Nephron progenitor cell (in vitro differentiated cells): ENCODE measurements around the gene STMN3.

Experiments
- DNase-seq: peaks from one replicate; pipeline ENCODE4 v3.0.0; 2021
- H3K27ac Mint-ChIP-seq: 2 replicates; pipeline ENCODE4 v1.8.0; 2021; ENCODE audit warnings: mild to moderate bottlenecking, moderate library complexity, mixed read lengths
- H3K27me3 Mint-ChIP-seq: 2 replicates; pipeline ENCODE4 v1.8.0; 2021; ENCODE audit warnings: mild to moderate bottlenecking, low read depth, mixed read lengths; ENCODE audit not compliant: poor library complexity
- H3K36me3 Mint-ChIP-seq: 2 replicates; pipeline ENCODE4 v1.8.0; 2021; ENCODE audit warnings: low read depth, mixed read lengths
- H3K4me1 Mint-ChIP-seq: 2 replicates; pipeline ENCODE4 v1.8.0; 2021; ENCODE audit warnings: mixed read lengths
- H3K4me3 Mint-ChIP-seq: 2 replicates; pipeline ENCODE4 v1.8.0; 2021; ENCODE audit warnings: mild to moderate bottlenecking, moderate library complexity, mixed read lengths
- H3K9me3 Mint-ChIP-seq: 2 replicates; pipeline ENCODE4 v1.8.0; 2021; ENCODE audit warnings: mild to moderate bottlenecking, moderate library complexity, mixed read lengths
- TF ChIP-seq, protein P1 (sequence below): fragments of 200-600 bp; sonication (generic); IDR thresholded peaks from 2 replicates; pipeline ENCODE4 v1.5.0; 2021; ENCODE audit warnings: antibody characterized with exemption

Gene STMN3

DNA sequence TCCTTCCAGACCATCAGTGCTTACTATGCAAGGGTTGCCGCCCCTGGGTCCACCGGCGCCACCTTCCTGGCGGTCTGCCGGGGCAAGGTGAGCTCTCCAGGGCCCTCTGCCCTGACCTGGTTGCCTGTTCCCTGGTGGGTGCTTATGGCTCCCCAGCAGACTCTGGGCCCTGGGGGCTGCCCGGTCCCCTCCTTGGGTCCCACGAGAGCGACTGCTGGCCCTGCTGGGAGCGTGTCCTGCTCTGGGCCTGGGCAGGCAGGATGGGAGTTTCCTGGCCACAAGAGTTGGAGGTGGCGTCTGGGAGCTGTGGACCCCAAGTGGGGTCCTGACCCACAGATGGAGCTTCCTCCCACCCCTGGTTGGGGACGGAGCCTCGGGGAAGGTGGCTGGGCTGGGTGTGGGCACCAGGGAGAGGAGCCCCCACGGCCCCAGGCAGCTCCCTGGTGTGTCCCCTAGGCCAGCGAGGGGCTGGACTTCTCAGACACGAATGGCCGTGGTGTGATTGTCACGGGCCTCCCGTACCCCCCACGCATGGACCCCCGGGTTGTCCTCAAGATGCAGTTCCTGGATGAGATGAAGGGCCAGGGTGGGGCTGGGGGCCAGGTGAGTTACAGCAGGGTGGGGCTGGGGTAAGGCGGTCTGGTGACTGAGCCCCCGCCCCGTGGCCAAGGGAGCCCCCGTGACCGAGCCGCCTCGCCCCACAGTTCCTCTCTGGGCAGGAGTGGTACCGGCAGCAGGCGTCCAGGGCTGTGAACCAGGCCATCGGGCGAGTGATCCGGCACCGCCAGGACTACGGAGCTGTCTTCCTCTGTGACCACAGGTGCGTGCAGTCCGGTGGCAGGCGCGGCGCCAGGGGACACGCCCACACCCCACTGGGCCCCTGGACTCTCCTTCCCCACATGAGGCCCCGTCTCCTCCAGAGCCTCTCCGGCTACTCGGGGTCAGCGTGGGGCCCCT lies 36.1 kb upstream of the STMN3 start:
- no peak for DNase-seq
- H3K4me3 Mint-ChIP-seq, result no peak overlapping the region
- H3K36me3 Mint-ChIP-seq, result peaks cover 5% of the 10 kb centered on the region
- TF ChIP-seq, protein P1, sequence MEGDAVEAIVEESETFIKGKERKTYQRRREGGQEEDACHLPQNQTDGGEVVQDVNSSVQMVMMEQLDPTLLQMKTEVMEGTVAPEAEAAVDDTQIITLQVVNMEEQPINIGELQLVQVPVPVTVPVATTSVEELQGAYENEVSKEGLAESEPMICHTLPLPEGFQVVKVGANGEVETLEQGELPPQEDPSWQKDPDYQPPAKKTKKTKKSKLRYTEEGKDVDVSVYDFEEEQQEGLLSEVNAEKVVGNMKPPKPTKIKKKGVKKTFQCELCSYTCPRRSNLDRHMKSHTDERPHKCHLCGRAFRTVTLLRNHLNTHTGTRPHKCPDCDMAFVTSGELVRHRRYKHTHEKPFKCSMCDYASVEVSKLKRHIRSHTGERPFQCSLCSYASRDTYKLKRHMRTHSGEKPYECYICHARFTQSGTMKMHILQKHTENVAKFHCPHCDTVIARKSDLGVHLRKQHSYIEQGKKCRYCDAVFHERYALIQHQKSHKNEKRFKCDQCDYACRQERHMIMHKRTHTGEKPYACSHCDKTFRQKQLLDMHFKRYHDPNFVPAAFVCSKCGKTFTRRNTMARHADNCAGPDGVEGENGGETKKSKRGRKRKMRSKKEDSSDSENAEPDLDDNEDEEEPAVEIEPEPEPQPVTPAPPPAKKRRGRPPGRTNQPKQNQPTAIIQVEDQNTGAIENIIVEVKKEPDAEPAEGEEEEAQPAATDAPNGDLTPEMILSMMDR, result no peak
- peaks cover 8% of the 10 kb centered on the region for H3K4me1 Mint-ChIP-seq
- peaks cover 3% of the 10 kb centered on the region for H3K9me3 Mint-ChIP-seq
- H3K27me3 Mint-ChIP-seq, result no peaks in the 10 kb centered on the region
- no peak overlapping the region for H3K27ac Mint-ChIP-seq

DNA sequence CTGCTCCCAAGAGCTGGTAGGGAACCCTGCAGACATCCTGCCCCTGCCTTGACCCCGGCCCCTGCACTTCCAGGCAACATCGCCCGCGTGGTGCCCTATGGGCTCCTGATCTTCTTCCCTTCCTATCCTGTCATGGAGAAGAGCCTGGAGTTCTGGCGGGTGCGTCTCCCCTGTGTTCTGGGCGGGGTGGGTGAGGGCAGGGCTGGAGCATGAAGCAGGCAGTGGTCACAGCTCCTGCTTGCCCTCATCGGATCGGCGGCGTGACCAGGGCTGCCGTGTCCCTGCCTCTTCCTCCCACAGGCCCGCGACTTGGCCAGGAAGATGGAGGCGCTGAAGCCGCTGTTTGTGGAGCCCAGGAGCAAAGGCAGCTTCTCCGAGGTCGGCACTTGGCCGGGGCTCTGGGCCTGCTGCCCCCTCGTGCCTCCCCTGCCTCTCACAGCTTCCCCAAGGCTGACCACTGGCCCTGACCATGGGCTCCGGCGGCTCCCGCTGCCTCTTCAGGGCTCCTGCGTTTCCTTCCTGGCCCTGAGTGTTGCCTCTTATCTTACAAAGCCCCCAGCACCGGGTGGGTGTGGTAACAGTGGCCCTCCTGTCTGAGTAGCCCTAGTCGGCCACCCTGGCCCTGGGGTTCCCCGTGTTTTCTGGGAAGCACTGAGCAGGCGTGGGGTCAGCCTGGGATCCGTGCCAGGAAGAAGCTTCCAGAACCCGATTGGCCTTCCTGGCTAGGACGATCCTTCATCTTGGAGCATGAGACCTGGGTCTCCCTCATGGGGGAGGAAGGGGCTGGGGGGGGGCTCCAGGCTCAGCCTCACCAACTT lies 35.2 kb upstream of the STMN3 start:
- H3K27me3 Mint-ChIP-seq, result no peaks in the 10 kb centered on the region
- no peak for DNase-seq
- TF ChIP-seq, protein P1, result no peak
- peaks cover 8% of the 10 kb centered on the region for H3K4me1 Mint-ChIP-seq
- H3K36me3 Mint-ChIP-seq, result no peaks in the 10 kb centered on the region
- H3K4me3 Mint-ChIP-seq, result no peak overlapping the region
- no peak overlapping the region for H3K27ac Mint-ChIP-seq
- no peaks in the 10 kb centered on the region for H3K9me3 Mint-ChIP-seq

DNA sequence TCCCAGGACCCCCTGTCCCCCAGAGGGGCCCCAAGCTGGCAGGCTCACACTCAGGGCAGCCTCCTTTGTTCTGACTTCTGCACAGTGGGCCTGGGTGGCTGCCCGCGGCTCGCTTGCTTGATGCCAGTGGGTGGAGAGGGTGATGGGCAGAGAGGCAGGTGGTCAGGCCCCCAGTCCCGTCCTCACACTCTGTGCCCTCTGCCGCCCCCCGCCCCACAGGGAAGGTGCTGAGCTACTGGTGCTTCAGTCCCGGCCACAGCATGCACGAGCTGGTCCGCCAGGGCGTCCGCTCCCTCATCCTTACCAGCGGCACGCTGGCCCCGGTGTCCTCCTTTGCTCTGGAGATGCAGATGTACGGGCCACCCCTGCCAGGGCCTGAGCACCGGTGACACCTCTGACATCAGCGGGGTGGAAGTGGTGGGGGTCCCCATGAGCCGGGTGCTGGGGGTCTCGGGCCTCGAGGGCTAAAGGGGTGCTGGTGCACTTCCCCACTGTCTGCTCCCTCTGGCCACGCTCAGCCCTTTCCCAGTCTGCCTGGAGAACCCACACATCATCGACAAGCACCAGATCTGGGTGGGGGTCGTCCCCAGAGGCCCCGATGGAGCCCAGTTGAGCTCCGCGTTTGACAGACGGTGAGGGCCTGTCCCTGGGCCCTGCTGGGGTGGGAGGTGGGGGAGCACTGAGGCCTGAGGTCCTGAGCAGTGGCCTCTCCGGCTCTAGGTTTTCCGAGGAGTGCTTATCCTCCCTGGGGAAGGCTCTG lies 34.4 kb upstream of the STMN3 start:
- H3K4me3 Mint-ChIP-seq, result no peak overlapping the region
- no peaks in the 10 kb centered on the region for H3K9me3 Mint-ChIP-seq
- no peaks in the 10 kb centered on the region for H3K27me3 Mint-ChIP-seq
- H3K27ac Mint-ChIP-seq, result no peak overlapping the region
- peaks cover 8% of the 10 kb centered on the region for H3K4me1 Mint-ChIP-seq
- TF ChIP-seq, protein P1, result no peak
- H3K36me3 Mint-ChIP-seq, result no peaks in the 10 kb centered on the region
- no peak for DNase-seq

DNA sequence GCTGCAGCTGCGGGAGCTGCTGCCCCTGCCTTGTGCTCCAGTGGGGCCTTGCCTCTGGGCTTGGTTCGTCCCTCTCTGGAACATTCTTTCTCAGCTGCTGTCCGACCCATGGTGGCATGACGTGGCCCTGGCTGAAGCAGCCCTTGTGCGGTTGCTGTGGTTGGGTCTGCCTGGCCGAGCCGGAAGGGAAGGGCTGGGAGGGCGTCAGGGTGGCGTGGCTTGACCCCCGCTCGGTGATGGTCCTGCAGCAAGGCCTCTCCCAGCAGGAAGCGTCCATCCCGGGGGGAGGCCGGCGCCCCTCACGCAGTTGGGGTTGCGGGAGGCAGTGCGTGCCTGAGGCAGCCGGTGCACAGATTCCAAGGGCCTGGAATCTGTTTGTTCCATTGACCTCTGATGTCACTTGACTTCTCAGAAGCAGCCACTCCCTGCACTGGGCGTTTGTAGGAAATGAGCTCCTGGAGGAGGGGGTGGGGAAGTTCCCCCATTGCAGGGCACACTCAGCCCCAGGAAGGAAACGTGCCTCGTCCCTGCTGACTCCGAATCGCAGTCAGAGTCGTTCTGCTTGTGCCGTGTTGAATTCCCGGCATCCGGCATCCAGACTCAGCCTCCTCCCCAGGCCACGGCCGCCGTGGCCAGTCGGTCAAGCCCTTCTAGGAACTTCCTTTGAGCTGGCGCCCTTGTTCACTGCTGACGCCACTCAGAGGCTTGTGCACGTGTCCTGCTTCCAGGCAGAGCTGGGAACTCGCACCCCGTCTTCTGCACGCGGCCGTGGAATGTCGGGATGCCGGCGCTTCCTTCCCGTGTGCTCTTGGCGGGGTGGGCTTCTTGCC lies 33.5 kb upstream of the STMN3 start:
- Mint-ChIP-seq H3K4me3 (no peak overlapping the region), H3K4me1 (peaks cover 8% of the 10 kb centered on the region), H3K27ac (peak overlapping the region; percentile 54), H3K9me3 (no peaks in the 10 kb centered on the region), H3K36me3 (no peaks in the 10 kb centered on the region), H3K27me3 (no peaks in the 10 kb centered on the region)
- no peak for DNase-seq
- TF ChIP-seq, protein P1, result no peak

DNA sequence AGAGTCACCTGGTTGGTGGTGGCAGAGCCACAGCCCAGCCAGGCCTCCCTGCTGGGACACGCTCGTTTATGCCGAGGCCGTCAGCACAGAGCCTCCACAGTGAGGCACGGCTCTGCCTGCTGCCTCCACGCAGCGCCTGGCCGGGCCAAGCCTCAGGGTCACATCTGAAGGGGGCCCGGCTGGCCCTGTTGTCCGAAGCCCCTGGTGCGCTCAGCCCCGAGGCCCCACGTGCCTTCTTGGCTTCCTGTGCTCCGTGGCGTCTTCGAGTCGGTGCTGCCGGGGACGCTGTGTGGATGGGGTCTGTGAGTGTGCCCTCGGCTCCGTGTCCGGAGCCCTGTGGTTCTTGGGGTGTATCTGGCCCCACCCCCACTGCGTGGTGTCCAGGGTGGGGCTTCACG lies 32.9 kb upstream of the STMN3 start:
- no peak for DNase-seq
- Mint-ChIP-seq H3K36me3 (no peaks in the 10 kb centered on the region), H3K9me3 (no peaks in the 10 kb centered on the region), H3K4me3 (no peak overlapping the region), H3K4me1 (peaks cover 5% of the 10 kb centered on the region), H3K27me3 (no peaks in the 10 kb centered on the region), H3K27ac (no peak overlapping the region)
- TF ChIP-seq, protein P1, result no peak
